Right lobe of liver (tissue), 4 donors: ENCODE measurements around the gene RPS6KA6.

Experiments used
- CTCF ChIP-seq, 4 donors: fragments of 200-600 bp in 3 of 4; fragments of 450-650 bp in 1 of 4; IDR thresholded peaks; one replicate each; pipeline versions ENCODE4 v1.5.1 to v1.8.0; 2016 to 2022; ENCODE audit warnings: antibody characterized with exemption in 4 of 4, mild to moderate bottlenecking in 2 of 4
- POLR2A ChIP-seq: fragments of 450-650 bp; IDR thresholded peaks from one replicate; pipeline ENCODE4 v1.6.1; 2017; ENCODE audit warnings: antibody characterized with exemption, mild to moderate bottlenecking
- donor health status: DM: no; HTN: no; CAD: no.
- donor health status: DM: no; HTN: no; CAD: no.
- donor health status: DM: no; HTN: yes; CAD: no.

DNA sequence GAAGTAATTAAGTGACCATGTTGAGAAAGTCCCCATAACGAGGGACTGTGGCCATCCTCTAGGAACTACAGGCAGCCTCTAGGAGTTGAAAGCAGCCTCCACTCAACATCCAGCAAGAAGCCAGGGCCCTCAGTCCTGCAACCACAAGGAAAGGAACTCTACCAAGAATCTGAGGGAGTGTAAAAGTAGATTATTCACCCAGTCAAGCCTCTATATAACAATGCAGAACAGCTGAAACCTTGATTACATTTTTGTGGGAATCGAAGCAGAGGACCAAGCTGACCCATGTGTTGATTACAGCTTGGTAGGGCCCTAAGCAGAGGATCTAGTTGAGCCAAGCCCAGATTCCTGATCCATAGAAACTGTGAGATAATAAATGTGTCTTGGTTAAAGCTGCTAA is 17.1 kb downstream of the RPS6KA6 start:
- TF ChIP-seq CTCF (IDR thresholded peaks at IDR 0.05) (no peak), POLR2A (no peak)
